ENCODE measurements around the gene HASPIN.

The HASPIN gene

GRCh38 chr17:3735515-3735914 lies 11.8 kb downstream of the HASPIN start:
- DNase-seq (ENCODE audit: low read depth): no peak

- DNase-seq (ENCODE audit: low read depth): no peak
These were observed 15.0 kb downstream of the HASPIN start for GRCh38 chr17:3738562-3739295.

- DNase-seq (ENCODE audit: low read depth): no peak
These were observed 15.9 kb downstream of the HASPIN start for GRCh38 chr17:3739422-3740124.

- no peak for DNase-seq (ENCODE audit: low read depth)
These were observed 16.9 kb downstream of the HASPIN start for GRCh38 chr17:3740611-3741073.

- DNase-seq (ENCODE audit: low read depth): peak; percentile 61
These were observed 20.3 kb downstream of the HASPIN start for GRCh38 chr17:3744014-3744413.

GRCh38 chr17:3745071-3745470 lies 21.4 kb downstream of the HASPIN start:
- no peak for DNase-seq (ENCODE audit: low read depth)

GRCh38 chr17:3747805-3748204 lies 24.1 kb downstream of the HASPIN start:
- no peak for DNase-seq (ENCODE audit: low read depth)

- DNase-seq (ENCODE audit: low read depth): no peak
These were observed 24.9 kb downstream of the HASPIN start for GRCh38 chr17:3748576-3748975.

GRCh38 chr17:3750296-3750695 lies 26.6 kb downstream of the HASPIN start:
- DNase-seq (ENCODE audit: low read depth): no peak

GRCh38 chr17:3750926-3751325 lies 27.2 kb downstream of the HASPIN start:
- no peak for DNase-seq (ENCODE audit: low read depth)

GRCh38 chr17:3751836-3752235 lies 28.1 kb downstream of the HASPIN start:
- DNase-seq (ENCODE audit: low read depth): no peak

- DNase-seq (ENCODE audit: low read depth): no peak
These were observed 29.9 kb downstream of the HASPIN start for GRCh38 chr17:3753624-3754023.

- no peak for DNase-seq (ENCODE audit: low read depth)
These were observed 30.4 kb downstream of the HASPIN start for GRCh38 chr17:3754066-3754457.

- DNase-seq (ENCODE audit: low read depth): no peak
These were observed 31.0 kb downstream of the HASPIN start for GRCh38 chr17:3754458-3755334.

GRCh38 chr17:3755335-3756030 lies 31.8 kb downstream of the HASPIN start:
- no peak for DNase-seq (ENCODE audit: low read depth)

GRCh38 chr17:3759597-3760216 lies 36.0 kb downstream of the HASPIN start:
- DNase-seq (ENCODE audit: low read depth): no peak

- DNase-seq (ENCODE audit: low read depth): no peak
These were observed 37.6 kb downstream of the HASPIN start for GRCh38 chr17:3761036-3761917.

GRCh38 chr17:3761918-3762380 lies 38.2 kb downstream of the HASPIN start:
- no peak for DNase-seq (ENCODE audit: low read depth)

GRCh38 chr17:3762922-3763776 lies 39.4 kb downstream of the HASPIN start:
- no peak for DNase-seq (ENCODE audit: low read depth)
